Uterus (tissue), 4 donors: ENCODE measurements around the gene GCNT4. TPM values are rescaled to one million over a fixed set of nuclear protein-coding genes. Genes with fewer than 3 reads are reported as not detected.
A peak's percentile ranks its signal among the peaks of the same experiment; 100 is the strongest.
"Not testable (repeated sequence)": the region's sequence is repeated elsewhere in the genome, so short reads cannot be mapped to it uniquely, and the experiment has no call there.

Source experiments
- DNase-seq, 2 donors: peaks; one replicate each; pipeline ENCODE4 v3.0.0-alpha.2; 2019 to 2020
- H3K27ac ChIP-seq, 2 donors: fragments of 200-600 bp; sonication (generic); 1 replicate in 1 of 2; 2 replicates in 1 of 2; pipeline ENCODE4 v1.5.1; 2016 to 2018
- H3K27me3 ChIP-seq, 2 donors: fragments of 200-600 bp; sonication (generic); one replicate each; pipeline ENCODE4 v1.5.1; 2018 to 2019; ENCODE audit warnings: control low read depth in 1 of 2
- H3K36me3 ChIP-seq, 2 donors: fragments of 200-600 bp; sonication (generic); one replicate each; pipeline ENCODE4 v1.5.1; 2019; ENCODE audit warnings: control low read depth in 1 of 2
- H3K4me1 ChIP-seq, 2 donors: fragments of 200-600 bp; sonication (generic); one replicate each; pipeline ENCODE4 v1.5.1; 2018 to 2019; ENCODE audit warnings: control low read depth in 1 of 2
- H3K4me3 ChIP-seq, 2 donors: fragments of 200-600 bp; sonication (generic); 1 replicate in 1 of 2; 2 replicates in 1 of 2; pipeline ENCODE4 v1.5.1; 2018 to 2019; ENCODE audit warnings: mild to moderate bottlenecking in 1 of 2
- H3K9me3 ChIP-seq, 2 donors: fragments of 200-600 bp; sonication (generic); one replicate each; pipeline ENCODE4 v1.5.1; 2019; ENCODE audit warnings: control low read depth in 1 of 2
- POLR2A ChIP-seq, 2 donors: fragments of 450-650 bp; IDR thresholded peaks; one replicate each; pipeline ENCODE4 v1.6.1; 2016; ENCODE audit warnings: antibody characterized with exemption in 2 of 2, mild to moderate bottlenecking in 1 of 2, moderate library complexity in 1 of 2
- intact Hi-C: fragments of 100-400 bp; cut with DNase I; formaldehyde crosslinking; loops from one replicate; pipeline ENCODE4 v1.15.1; 2023; ENCODE audit warnings: low total_unique reads
- total RNA-seq, 4 donors: library from RNA; depleted of rRNA in 3 of 4; stranded (reverse); fragments of >200 nt in 3 of 4; gene quantifications; one replicate each; pipeline versions ENCODE4 v1.1.0 to v1.2.4, GENCODE V29; 2014 to 2023
- TF ChIP-seq, protein P1 (sequence below), 4 experiments: fragments of 200-600 bp in 2 of 4; fragments of 450-650 bp in 2 of 4; sonication (generic) in 2 of 4; IDR thresholded peaks; one replicate each; pipeline ENCODE4 v1.5.1; 2016 to 2019; ENCODE audit warnings: antibody characterized with exemption in 4 of 4, mild to moderate bottlenecking in 2 of 4, moderate library complexity in 1 of 4
- donor health status: DM: yes; HTN: yes; CAD: no.

Gene GCNT4, protein sequence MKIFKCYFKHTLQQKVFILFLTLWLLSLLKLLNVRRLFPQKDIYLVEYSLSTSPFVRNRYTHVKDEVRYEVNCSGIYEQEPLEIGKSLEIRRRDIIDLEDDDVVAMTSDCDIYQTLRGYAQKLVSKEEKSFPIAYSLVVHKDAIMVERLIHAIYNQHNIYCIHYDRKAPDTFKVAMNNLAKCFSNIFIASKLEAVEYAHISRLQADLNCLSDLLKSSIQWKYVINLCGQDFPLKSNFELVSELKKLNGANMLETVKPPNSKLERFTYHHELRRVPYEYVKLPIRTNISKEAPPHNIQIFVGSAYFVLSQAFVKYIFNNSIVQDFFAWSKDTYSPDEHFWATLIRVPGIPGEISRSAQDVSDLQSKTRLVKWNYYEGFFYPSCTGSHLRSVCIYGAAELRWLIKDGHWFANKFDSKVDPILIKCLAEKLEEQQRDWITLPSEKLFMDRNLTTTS
- total RNA-seq: 1 to 10 TPM in 3 of 4 donors, under 1 TPM in 1; 0.88 to 4.0 (median 2.3) TPM

DNA sequence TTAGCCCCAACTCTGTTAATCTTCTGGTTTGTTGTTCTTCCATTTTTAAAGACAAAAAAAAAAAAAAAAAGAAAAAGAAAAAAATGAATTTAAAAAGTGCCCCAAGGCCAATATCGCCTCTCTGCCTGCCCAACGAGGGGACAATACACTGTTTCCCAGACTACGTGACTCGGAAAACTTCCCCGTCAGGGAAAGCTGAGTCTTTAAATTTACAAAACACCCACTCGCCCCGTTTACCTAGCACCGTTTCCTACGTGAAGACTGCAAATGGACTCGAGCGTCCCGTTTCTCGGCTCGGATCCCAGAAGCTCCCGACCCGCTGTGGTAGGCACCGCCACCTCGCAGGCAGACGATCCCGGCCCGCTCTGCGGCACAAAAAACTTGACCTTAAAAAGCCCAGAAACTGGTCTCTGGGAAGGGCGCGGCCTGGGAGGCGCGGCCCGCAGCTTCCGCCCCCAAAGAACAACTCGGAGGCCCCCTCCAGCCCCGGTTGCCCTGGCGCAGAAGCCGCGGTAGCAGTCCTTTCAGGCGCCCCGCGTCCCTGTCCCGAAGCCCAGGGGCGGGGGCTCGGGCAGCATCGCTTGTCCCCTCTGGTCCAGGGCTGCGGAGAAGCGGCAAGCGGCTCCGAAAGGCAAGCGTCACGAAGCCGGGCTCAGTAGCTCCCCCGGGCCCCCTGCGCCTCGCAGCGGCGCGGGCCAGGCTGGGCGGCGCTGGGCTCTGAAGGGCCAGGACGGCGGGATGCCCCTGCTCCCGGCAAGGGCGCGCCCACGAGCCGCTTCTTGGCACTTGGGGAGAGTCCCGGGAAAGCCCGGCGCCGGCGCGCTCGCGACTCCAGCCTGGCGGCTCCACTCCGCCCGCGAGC, at the start of gene GCNT4:
Gene GCNT4, minus strand, starts transcription at position 367 of the 862 bp plus-strand sequence. CDS start 22,521 bp downstream, outside the sequence.
- TF ChIP-seq, protein P1, sequence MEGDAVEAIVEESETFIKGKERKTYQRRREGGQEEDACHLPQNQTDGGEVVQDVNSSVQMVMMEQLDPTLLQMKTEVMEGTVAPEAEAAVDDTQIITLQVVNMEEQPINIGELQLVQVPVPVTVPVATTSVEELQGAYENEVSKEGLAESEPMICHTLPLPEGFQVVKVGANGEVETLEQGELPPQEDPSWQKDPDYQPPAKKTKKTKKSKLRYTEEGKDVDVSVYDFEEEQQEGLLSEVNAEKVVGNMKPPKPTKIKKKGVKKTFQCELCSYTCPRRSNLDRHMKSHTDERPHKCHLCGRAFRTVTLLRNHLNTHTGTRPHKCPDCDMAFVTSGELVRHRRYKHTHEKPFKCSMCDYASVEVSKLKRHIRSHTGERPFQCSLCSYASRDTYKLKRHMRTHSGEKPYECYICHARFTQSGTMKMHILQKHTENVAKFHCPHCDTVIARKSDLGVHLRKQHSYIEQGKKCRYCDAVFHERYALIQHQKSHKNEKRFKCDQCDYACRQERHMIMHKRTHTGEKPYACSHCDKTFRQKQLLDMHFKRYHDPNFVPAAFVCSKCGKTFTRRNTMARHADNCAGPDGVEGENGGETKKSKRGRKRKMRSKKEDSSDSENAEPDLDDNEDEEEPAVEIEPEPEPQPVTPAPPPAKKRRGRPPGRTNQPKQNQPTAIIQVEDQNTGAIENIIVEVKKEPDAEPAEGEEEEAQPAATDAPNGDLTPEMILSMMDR (IDR thresholded peaks at IDR 0.05): no peak
- peak in 1 of 2 donors; percentile 27 for TF ChIP-seq POLR2A (IDR thresholded peaks at IDR 0.05)
- peaks cover 0 to 9% of the 10 kb centered on the region in 2 donors for H3K4me1 ChIP-seq
- intact Hi-C loops: no loop called here
- no peaks in the 10 kb centered on the region for H3K36me3 ChIP-seq
- DNase-seq: peak; percentile 28 to 51
- peak within 1 kb of the TSS; percentile 54 to 92 for H3K4me3 ChIP-seq
- no peaks in the 10 kb centered on the region for H3K9me3 ChIP-seq
- peak within 1 kb of the TSS; percentile 93 to 96 for H3K27ac ChIP-seq
- H3K27me3 ChIP-seq: no peaks in the 10 kb centered on the region

- H3K9me3 ChIP-seq, intact Hi-C loops, DNase-seq, H3K27me3 ChIP-seq, H3K36me3 ChIP-seq, H3K27ac ChIP-seq, H3K4me3 ChIP-seq, H3K4me1 ChIP-seq: not testable (repeated sequence)
Measured at GRCh38 chr5:75095956-75096355, 43.6 kb upstream of the GCNT4 start.

- H3K36me3 ChIP-seq: no peaks in the 10 kb centered on the region
- intact Hi-C loops: no loop called here
- no peak overlapping the region for H3K4me3 ChIP-seq
- TF ChIP-seq, protein P1 (IDR thresholded peaks at IDR 0.05): no peak
- no peak for TF ChIP-seq POLR2A (IDR thresholded peaks at IDR 0.05)
- DNase-seq: no peak
- H3K4me1 ChIP-seq: no peaks in the 10 kb centered on the region
- no peak overlapping the region for H3K27ac ChIP-seq
- H3K9me3 ChIP-seq: no peaks in the 10 kb centered on the region
- H3K27me3 ChIP-seq: no peaks in the 10 kb centered on the region
Measured at GRCh38 chr5:75091597-75091996, 39.2 kb upstream of the GCNT4 start.

DNA sequence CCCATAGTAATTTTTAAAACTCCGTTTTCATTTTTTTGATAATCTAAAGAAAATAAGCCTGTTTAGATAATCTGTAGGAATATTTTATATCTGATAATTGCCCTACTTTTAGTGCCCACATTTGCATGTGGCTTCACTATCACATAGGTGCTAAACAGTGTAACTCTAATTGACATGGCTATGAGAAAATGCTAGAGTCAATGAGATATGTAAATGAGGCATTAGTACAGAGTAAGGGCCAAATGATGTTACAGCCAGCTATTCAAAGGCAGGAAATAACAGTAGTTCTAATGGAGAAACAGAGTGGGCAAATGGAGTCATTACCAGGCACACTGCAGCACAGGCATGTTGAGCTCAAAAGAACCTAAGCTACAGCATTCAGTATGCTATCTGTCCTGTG, 37.3 kb upstream of the GCNT4 start:
- H3K27ac ChIP-seq: no peak overlapping the region
- no peak for DNase-seq
- no peaks in the 10 kb centered on the region for H3K9me3 ChIP-seq
- H3K36me3 ChIP-seq: no peaks in the 10 kb centered on the region
- intact Hi-C loops: no loop called here
- H3K27me3 ChIP-seq: no peaks in the 10 kb centered on the region
- H3K4me1 ChIP-seq: no peaks in the 10 kb centered on the region
- TF ChIP-seq POLR2A (IDR thresholded peaks at IDR 0.05): no peak
- TF ChIP-seq, protein P1 (IDR thresholded peaks at IDR 0.05): no peak
- no peak overlapping the region for H3K4me3 ChIP-seq

DNA sequence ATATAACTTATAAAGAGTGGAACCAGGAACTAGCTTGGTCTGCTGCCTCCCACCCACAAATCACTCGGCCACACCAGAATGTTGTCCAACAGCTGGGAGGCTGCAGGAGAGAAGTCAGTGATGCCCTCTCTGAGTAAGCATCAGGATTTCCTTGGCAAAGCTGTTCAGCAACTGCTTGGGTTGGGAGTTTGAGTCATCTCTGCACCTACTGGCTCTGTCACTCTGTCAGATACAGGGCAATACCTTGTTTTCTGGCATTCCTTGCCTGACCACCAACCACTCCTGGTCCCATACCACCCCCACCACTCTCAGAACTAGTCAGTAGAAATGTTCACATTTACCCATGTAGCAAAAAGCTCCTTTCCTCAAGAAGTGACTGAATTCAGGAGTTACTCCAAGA, 36.8 kb upstream of the GCNT4 start:
- intact Hi-C loops: no loop called here
- no peak for DNase-seq
- Histone ChIP-seq H3K36me3 (no peaks in the 10 kb centered on the region), H3K27me3 (no peaks in the 10 kb centered on the region), H3K27ac (no peak overlapping the region), H3K4me1 (no peaks in the 10 kb centered on the region), H3K4me3 (no peak overlapping the region), H3K9me3 (no peaks in the 10 kb centered on the region)
- TF ChIP-seq POLR2A (IDR thresholded peaks at IDR 0.05): no peak
- TF ChIP-seq, protein P1 (IDR thresholded peaks at IDR 0.05): no peak
